Measurements from ENCODE around the gene SLC4A5.
"Not testable (repeated sequence)": the region's sequence is repeated elsewhere in the genome, so short reads cannot be mapped to it uniquely, and the experiment has no call there.

Gene SLC4A5

GRCh38 chr2:74232426-74232825, 110.8 kb downstream of the SLC4A5 start:
- in situ Hi-C loops (cut with MboI; ENCODE audit: low pct_unique_long_range_greater_than_20kb, low sequenced_read_pairs, unreplicated experiment), result no loop called here
- DNase-seq (ENCODE audit: low spot score), result no peak
- TF ChIP-seq CTCF (IDR thresholded peaks at IDR 0.05; ENCODE audit: extremely low read depth, insufficient read depth, missing control alignments), result peak; percentile 21

GRCh38 chr2:74229865-74230264, 113.4 kb downstream of the SLC4A5 start:
- in situ Hi-C loops (cut with MboI; ENCODE audit: low pct_unique_long_range_greater_than_20kb, low sequenced_read_pairs, unreplicated experiment); DNase-seq (ENCODE audit: low spot score): not testable (repeated sequence)

DNA sequence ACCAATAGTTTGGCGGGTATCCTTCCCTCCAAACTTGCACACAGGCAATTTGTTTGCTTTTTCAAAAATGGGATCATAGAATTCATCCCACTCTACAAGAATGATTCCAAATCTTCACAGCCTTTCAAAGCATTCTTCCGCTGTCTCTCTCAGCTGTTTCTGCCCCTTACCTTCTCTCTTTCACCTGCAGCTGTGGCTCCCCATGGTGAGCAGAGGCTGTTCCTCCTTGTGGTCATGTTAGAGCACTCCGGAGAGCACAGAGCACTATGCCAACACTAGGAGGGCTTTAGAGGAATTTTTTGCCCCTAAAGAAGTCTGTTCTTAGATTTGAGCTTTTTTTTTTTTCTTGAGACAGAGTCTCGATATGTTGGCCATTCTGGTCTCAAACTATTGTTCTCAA, 114.4 kb downstream of the SLC4A5 start:
- in situ Hi-C loops (cut with MboI; ENCODE audit: low pct_unique_long_range_greater_than_20kb, low sequenced_read_pairs, unreplicated experiment), result no loop called here
- TF ChIP-seq CTCF (IDR thresholded peaks at IDR 0.05; ENCODE audit: extremely low read depth, insufficient read depth, missing control alignments), result no peak
- DNase-seq (ENCODE audit: low spot score), result no peak

DNA sequence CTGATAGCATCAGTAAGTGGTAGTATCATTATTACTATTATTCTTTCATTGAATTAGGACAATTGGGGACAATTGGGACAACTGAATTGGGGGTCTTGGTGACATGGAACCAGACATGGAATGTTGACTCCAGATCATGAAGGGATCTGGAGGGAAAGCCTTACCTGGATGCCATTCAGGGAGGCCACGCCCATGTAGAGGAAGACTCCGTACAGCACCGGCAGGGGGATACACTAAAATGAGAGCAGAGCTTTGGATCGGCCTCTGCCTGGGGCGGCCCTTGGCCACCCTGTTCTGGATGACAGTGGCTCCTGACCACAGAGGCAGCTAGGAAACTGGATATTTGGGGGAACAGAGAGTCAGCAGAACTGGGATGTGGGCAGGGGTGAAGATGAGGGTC, 115.6 kb downstream of the SLC4A5 start:
- DNase-seq (ENCODE audit: low spot score), result no peak
- in situ Hi-C loops (cut with MboI; ENCODE audit: low pct_unique_long_range_greater_than_20kb, low sequenced_read_pairs, unreplicated experiment), result no loop called here
- TF ChIP-seq CTCF (IDR thresholded peaks at IDR 0.05; ENCODE audit: extremely low read depth, insufficient read depth, missing control alignments), result no peak

- in situ Hi-C loops (cut with MboI; ENCODE audit: low pct_unique_long_range_greater_than_20kb, low sequenced_read_pairs, unreplicated experiment), result no loop called here
Observed at GRCh38 chr2:74226648-74227213, 116.5 kb downstream of the SLC4A5 start.

DNA sequence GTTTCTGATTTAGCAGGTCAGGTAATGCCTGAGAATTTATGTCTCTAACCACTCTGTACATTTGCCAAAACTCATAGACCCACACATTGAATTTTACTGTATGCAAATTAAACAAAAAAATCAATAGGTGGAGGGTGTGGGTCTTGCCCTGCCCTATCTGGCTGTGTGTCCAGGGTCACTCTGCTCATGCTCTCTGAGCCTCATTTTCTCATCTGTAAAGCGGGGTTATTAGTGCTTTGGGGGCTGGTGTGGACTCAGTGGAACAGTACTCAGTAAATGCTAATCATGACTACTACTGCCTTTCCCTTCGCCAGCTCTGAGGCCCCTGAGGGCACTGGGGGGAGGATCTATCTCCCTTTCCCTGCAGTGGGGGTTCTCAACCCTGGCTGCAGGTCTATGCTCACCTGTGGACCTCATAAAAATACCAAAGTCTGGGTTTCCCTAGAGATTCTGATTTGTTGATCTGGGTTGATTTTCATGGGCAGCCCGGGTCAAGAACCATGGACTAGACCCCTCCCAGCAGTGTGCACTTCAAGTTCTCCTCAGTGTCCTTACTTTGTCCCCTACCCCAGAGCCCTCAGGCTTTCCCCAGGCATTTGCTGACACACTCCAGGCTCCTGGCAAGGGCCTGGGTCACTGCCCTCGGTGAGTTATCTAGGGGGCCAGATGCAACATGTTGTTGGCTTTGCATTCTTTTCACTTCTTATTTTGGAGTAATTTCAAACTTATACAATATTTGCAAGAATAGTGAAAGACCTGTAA, 117.3 kb downstream of the SLC4A5 start:
- no peak for TF ChIP-seq CTCF (IDR thresholded peaks at IDR 0.05; ENCODE audit: extremely low read depth, insufficient read depth, missing control alignments)
- DNase-seq (ENCODE audit: low spot score), result no peak
- in situ Hi-C loops (cut with MboI; ENCODE audit: low pct_unique_long_range_greater_than_20kb, low sequenced_read_pairs, unreplicated experiment), result no loop called here

More at GRCh38 chr2:74226648-74227213, 116.5 kb downstream of the SLC4A5 start:
- no peak for DNase-seq (ENCODE audit: low spot score)
- TF ChIP-seq CTCF (IDR thresholded peaks at IDR 0.05; ENCODE audit: extremely low read depth, insufficient read depth, missing control alignments), result no peak

Measured in GM13977 (cell line).